Panc1 (cell line): ENCODE data around the gene MAGI3.

Experiments
- POLR2AphosphoS5 ChIP-seq: IDR thresholded peaks from 2 replicates; pipeline ENCODE4 v1.6.1; 2012; ENCODE audit warnings: mild to moderate bottlenecking, low read depth, low read length, moderate library complexity
- SIN3A ChIP-seq: IDR thresholded peaks from 2 replicates; pipeline ENCODE4 v1.6.1; 2012; ENCODE audit warnings: low read depth, mild to moderate bottlenecking, low read length, moderate library complexity, borderline replicate concordance; ENCODE audit not compliant: insufficient read depth
- TCF7L2 ChIP-seq: IDR thresholded peaks from 2 replicates; pipeline ENCODE4 v1.6.1; 2011; ENCODE audit warnings: mild to moderate bottlenecking, low read depth, low read length, inconsistent platforms
- TF ChIP-seq, protein P1 (sequence below): fragments of 450-650 bp; IDR thresholded peaks from 2 replicates; pipeline ENCODE4 v1.5.1; 2017; ENCODE audit warnings: mild to moderate bottlenecking
- TF ChIP-seq, protein P2 (sequence below), 2 experiments: IDR thresholded peaks; 2 replicates each; pipeline ENCODE4 v1.6.1; 2011 to 2012; ENCODE audit warnings: low read depth in 2 of 2, control low read depth in 1 of 2, low read length in 1 of 2, mild to moderate bottlenecking in 1 of 2, moderate library complexity in 1 of 2; ENCODE audit not compliant: insufficient read depth in 1 of 2

DNA sequence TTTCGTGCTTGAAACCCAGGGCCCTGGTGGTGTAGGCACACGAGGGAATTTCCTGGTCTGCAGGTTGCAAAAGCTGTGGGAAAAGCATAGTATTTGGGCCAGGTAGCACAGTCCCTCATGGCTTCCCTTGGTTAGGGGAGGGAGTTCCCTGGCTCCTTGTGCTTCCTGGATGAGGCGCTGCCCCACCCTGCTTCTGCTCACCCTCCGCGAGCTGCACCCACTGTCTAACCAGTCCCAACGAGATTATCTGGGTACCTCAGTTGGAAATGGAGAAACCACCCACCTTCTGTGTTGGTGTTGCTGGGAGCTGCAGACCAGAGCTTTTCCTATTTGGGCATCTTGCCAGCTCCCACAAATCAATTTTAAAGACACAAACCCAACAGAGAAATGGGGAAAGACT lies 186.0 kb downstream of the MAGI3 start:
- TF ChIP-seq, protein P1, sequence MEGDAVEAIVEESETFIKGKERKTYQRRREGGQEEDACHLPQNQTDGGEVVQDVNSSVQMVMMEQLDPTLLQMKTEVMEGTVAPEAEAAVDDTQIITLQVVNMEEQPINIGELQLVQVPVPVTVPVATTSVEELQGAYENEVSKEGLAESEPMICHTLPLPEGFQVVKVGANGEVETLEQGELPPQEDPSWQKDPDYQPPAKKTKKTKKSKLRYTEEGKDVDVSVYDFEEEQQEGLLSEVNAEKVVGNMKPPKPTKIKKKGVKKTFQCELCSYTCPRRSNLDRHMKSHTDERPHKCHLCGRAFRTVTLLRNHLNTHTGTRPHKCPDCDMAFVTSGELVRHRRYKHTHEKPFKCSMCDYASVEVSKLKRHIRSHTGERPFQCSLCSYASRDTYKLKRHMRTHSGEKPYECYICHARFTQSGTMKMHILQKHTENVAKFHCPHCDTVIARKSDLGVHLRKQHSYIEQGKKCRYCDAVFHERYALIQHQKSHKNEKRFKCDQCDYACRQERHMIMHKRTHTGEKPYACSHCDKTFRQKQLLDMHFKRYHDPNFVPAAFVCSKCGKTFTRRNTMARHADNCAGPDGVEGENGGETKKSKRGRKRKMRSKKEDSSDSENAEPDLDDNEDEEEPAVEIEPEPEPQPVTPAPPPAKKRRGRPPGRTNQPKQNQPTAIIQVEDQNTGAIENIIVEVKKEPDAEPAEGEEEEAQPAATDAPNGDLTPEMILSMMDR: no peak
- TF ChIP-seq POLR2AphosphoS5 (no peak), TCF7L2 (no peak), SIN3A (no peak)
- TF ChIP-seq, protein P2, sequence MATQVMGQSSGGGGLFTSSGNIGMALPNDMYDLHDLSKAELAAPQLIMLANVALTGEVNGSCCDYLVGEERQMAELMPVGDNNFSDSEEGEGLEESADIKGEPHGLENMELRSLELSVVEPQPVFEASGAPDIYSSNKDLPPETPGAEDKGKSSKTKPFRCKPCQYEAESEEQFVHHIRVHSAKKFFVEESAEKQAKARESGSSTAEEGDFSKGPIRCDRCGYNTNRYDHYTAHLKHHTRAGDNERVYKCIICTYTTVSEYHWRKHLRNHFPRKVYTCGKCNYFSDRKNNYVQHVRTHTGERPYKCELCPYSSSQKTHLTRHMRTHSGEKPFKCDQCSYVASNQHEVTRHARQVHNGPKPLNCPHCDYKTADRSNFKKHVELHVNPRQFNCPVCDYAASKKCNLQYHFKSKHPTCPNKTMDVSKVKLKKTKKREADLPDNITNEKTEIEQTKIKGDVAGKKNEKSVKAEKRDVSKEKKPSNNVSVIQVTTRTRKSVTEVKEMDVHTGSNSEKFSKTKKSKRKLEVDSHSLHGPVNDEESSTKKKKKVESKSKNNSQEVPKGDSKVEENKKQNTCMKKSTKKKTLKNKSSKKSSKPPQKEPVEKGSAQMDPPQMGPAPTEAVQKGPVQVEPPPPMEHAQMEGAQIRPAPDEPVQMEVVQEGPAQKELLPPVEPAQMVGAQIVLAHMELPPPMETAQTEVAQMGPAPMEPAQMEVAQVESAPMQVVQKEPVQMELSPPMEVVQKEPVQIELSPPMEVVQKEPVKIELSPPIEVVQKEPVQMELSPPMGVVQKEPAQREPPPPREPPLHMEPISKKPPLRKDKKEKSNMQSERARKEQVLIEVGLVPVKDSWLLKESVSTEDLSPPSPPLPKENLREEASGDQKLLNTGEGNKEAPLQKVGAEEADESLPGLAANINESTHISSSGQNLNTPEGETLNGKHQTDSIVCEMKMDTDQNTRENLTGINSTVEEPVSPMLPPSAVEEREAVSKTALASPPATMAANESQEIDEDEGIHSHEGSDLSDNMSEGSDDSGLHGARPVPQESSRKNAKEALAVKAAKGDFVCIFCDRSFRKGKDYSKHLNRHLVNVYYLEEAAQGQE (IDR thresholded peaks at IDR 0.05; ENCODE audit: insufficient read depth in 1 of 2, low read depth in 2 of 2, low read length in 1 of 2): no peak
